ENCODE measurements around the gene IREB2.
"Not testable (repeated sequence)": the region's sequence is repeated elsewhere in the genome, so short reads cannot be mapped to it uniquely, and the experiment has no call there.

Gene IREB2

DNA sequence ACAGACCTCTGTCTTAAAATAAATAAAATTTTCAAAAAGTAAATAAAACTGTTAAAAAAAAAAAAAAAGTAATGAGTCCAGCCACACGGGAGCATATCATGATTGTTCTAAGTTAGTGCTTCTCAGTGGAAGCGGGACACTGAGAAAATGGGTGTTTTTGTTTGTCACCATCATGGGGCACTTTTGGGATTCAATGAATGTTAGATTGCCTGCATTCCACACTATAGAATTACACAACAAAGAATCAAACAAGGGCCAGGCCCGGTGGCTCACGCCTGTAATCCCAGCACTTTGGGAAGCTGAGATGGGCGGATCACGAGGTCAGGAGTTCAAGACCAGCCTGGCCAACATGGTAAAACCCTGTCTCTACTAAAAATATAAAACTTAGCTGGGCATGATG, 3.3 kb upstream of the IREB2 start:
- not testable (repeated sequence) for DNase-seq (ENCODE audit: low spot score)

DNA sequence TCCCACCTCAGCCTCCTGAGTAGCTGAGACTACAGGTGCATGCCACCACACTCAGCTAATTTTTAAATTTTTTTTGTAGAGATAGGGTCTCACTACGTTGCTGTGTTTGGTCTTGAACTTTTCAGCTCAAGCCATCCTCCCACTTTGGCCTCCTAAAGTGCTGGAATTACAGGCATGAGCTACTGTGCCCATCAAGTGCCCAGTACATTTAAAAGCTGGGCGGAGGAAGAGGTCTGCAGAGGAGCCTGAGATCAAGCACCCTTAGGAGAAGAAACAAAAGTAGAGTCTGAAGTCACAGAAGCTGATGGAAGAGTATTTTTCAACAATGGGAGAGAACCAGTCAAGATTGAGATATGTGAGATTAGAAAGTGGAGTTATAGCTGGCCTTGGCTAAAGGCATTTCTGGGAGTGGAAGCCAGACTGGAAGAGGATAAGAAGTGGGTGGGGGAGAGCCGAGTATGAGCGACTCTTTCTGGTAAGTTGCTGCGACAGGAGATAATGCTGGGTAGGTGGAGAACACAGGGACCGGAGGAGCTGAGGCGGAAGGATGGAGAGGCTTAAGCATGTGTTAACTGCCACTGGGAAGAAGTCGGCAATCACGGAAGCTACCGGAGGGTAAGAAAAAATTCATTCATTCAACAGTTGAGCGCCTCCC, 782 bp upstream of the IREB2 start:
- no peak for DNase-seq (ENCODE audit: low spot score)

DNA sequence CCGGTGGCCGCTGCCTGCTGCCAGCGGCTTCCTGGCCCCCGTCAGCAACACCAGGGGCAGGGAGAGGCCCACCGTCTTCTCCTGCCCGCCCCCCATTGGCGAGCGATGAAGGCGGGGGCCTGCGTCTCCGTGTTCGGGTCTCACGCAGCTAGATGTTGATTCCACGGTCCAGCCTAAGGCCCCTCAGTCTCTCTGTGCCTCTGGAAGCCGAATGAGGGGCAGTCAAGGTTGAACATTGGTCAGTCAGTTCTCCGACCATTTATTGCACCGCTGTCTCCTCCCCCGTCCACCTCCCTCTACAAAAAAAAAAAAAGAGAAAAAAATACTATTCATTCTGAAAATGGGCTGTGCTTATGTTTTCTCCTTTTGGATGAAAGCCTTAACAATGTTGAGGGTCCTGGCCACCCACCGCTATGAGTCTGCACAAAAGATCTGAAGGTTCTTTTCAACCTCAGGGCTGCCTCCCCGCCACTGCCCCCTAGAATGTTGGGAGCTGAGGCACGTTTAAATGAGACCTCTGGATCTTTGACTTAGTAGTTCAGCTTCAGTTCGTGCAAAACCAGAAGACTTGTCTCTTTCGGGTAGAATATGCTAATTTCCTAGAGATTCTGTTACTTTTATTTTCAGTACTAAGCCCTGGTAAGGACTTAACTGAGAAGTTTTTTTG, 736 bp downstream of the IREB2 start:
- peak; percentile 38 for DNase-seq (ENCODE audit: low spot score)

DNA sequence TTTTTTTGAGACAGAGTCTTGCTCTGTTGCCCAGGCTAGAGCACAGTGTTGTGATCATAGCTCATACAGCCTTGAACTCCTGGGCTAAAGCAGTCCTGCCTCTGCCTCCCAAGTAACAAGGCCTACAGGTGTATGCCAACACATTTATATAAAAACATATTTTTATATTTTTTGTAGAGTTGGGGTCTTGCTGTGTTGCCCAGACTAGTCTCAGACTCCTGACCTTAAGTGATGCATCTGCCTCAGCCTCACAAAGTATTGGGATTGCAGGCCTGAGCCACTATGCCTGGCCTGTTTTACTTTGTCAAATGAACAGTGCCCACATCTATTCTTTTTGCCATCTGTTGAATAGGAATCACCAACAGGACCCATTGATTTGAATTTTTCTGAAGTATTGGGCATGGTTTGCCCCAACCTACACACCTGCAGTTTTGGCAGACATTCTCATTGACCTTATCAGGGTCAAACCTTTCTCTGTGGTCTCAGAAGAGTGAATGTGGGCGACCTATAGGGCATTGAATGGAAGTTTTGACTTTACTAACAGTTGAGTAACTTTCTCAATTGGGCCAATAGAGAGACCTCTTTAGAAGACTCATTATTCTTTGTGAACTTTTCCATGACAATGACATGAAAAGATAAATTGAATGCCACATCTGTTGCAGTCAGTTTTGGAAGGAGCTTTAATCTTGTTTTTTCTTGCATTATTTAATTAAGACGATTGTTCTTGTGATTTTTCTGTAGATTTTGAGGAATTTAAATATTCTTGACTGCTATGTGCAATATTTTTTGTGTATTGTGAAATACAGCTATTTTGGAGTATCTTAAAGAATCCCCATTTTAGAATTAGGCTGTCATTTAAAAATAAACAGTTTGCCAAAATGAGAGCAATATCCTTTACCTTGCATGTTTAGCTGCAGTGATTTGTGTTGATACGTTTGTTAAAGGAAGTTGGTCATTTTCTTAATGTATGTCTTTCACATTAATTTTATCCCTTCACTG, 2.7 kb downstream of the IREB2 start:
- DNase-seq (ENCODE audit: low spot score) = no peak

DNA sequence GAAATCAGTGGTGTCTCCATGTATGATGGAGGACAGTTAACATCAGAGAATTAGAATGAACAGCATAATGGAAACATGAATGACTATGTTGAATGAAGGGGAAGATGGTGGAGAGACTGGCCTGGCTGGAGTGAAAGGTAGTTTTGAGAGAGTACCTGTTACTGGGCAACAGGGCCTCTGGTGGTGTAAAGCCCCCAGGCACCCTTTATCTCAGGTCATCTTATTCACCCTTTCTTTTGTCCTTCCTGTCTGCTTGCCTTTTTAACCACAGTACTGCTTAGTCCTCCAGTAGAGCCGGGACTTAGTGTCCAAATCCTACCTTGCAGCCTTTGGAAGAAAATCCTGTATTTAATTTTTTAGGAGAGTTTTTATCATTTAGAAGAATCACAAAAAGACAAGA, 6.2 kb downstream of the IREB2 start:
- DNase-seq (ENCODE audit: low spot score) = no peak

DNA sequence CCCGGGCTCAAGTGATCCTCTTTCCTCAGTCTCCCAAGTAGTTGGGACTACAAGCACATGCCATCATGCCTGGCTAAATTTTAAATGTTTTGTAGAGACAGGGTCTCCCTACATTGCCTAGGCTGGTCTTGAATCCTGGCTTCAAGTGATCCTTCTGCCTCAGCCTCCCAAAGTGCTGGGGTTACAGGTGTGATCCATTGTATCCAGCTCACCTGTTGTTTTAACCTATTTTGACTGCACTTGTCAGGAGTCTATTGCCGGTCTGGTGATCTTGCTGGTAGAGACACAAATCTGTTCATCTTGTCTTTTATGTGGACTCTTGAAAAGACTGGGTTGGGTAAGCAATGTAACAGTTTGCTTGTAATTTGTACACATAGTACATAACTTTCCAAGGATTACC, 7.9 kb downstream of the IREB2 start:
- no peak for DNase-seq (ENCODE audit: low spot score)

DNA sequence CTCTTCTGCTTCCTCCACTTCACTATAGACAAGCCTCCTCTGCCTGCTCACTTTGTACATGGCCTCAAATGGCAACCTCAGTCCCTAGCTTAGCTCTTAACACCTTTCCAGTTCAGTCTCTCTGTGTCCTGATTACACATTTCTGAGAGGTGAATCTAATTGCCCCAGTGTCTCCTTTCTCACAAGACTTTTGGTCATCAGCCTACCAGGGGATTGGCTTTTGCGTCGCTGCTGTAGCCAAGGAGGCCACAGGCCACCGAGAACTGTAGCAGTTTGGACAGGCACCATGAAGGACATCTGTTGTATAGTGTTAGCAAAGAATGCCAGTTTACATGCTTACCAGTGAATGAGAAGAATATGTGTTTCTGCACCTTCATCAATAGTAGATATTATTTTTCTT, 8.5 kb downstream of the IREB2 start:
- DNase-seq (ENCODE audit: low spot score) = no peak

DNA sequence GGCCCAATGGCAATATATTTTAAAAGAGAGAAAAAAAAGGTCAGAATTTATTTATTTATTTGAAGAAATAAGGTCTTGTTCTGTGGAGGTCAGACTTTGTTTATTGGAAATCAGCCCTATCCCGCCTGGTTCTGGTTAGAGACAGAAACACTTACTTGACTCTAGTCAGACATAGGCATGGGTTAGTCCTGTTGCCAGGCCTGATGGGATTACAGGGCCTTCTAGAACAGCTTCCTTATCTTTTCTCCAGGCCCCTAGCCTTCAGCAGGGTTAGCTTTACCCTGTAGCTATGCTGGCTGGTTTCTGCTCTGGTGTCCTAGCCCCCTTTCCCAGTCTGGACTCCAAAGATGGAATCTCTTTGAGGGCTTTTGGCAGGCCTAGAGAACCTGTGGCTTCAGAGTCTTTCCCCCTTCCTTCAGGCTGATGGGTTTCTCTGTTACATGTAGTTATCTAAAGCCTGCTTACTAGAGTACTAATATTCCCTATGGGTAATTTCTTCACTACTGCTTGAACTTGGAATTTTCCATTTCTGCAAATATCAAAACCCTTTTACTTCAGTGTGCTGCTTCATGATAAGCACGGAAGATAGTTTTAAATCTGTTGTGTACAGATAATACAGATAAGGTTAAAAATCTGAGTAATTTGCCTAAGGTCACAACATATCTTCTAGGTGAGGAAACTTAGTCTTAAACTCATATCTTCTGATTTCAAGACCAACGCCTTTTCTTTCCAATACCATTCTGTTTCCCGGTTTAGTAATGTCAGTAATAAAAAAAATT, 10.6 kb downstream of the IREB2 start:
- no peak for DNase-seq (ENCODE audit: low spot score)

DNA sequence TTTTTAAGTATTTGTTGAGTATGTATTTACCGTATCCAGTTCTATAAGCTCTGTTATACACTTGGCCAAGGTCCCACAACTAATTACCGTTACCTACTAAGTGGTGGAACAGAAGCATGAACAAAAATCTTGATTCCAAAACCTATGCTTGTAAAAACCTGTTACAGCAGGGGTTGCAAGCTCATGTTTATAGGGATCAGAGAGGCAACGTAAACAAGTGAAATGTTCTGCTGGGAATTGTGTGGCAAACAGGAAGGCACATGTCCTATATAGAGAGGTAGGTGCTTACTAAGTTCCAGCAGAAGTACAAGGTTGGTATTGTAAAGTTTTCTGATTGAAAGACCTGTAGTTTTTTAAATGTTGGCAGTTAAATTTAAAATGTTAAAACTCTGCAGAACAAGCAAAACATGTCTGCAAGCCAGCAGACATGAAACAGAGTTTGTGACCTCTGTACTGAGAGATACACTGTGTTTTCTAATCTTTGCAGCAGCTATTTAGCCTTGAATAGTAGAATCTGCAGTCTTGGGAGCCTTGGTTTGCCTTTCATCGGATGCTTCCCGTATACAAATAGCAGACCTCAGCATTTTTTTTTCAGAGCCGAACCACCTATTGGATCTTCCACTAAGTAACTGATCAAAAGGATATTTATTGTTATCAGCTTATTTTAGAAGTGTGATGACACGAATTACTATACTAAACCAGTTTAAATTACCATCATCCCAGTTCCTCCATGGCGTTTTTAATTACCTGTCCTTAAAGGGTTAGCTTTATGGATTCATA, 11.4 kb downstream of the IREB2 start:
- DNase-seq (ENCODE audit: low spot score) = no peak

DNA sequence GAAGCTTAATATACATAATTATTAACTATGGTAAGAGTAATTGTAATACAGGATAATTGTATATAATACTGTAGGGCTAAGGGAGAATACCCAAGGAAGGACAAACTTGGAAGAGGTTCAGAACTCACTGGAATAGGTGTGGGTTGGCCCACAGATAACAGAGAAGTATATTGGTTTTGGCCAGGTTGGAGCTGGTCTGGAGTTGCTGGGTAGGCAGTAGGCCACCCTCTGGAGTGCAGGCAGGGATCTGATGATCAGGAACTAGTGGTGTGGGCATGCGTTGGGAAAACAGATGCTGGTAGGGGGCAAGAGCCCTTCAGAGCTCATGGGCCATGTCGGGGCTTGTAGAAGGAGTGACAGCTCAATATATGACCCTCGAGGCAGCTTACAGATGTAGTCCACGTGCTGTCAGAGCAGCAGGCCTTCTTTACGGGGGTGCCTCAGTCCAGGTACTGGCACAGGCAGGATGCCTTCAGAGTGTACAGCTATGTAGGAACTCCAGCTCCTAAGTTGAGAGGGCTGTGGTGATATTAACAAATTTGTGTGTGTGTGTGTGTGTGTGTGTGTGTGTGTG, 12.4 kb downstream of the IREB2 start:
- no peak for DNase-seq (ENCODE audit: low spot score)

DNA sequence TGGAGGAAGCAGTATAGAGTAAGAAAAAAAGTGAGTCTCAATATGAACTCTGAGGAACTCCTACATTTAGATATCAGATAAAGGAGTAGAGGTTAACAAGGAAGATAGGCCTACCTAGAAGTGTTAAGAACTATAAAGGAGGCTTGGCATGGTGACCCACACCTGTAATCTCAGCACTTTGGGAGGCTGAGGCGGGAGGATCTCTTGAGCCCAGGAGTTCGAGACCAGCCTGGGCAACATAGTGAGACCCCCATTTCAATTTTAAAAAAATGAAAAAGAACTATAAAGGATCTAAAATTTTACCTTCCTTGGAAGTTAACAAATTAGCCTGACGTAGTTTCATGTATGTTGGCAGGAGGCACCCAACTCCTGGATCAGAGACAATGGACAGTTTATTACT, 14.5 kb downstream of the IREB2 start:
- no peak for DNase-seq (ENCODE audit: low spot score)

DNA sequence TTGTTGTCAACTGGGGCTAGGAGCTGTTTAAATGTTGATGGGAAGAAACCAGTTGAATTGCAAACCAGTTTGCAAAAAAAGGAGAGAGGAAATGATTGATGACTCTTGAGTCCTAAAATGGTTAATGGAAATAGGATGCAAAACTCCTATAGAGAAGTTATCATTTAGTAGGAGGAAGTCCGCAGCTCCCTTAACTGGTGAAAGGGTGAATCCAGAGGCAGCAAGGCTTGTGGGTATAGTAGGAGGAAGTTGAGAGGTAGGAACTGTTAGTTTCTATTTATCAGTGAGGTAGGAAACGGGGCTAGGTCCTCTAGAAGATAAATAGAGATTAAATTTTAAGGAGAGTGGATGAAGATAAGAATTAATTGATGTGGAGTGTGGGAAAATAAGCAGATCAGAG, 15.4 kb downstream of the IREB2 start:
- no peak for DNase-seq (ENCODE audit: low spot score)

DNA sequence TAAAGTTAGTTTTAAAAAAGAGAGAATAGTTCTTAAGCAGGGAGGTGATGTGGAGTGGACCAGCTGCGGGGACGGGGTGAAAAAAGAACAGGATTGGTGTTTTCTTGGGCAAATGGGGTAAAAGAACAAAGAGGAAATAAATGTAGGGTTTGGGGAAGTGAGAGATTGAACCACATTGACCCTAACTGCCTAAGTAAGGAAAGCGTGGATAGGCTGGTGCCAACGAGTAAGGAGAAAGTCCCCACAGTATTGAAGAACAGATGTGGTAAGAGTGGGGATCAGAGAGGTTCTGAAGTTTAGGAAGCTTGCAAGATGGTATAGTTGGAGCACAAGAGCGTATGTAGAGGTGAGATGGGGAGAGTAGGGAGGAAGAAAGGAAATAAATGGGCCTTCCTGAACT, 17.0 kb downstream of the IREB2 start:
- no peak for DNase-seq (ENCODE audit: low spot score)

DNA sequence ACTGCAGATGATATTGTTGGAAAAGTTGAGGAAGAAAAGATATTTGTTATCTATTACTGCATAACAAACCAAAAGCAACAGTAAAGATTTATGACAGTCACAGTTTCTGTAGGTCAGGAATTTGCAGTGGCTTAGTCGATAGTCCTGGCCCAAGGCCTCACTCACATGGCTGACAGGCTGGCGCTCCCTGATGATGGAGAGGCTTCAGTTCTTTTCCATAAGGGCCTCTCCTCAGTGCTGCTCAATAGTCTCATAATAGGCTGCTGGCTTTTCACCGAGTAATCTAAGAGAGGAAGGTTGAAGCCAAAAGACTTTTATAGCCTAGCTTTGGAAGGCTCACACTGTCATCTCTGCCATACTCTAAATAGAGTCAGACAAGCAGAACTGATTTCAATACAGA, 17.7 kb downstream of the IREB2 start:
- DNase-seq (ENCODE audit: low spot score) = no peak

DNA sequence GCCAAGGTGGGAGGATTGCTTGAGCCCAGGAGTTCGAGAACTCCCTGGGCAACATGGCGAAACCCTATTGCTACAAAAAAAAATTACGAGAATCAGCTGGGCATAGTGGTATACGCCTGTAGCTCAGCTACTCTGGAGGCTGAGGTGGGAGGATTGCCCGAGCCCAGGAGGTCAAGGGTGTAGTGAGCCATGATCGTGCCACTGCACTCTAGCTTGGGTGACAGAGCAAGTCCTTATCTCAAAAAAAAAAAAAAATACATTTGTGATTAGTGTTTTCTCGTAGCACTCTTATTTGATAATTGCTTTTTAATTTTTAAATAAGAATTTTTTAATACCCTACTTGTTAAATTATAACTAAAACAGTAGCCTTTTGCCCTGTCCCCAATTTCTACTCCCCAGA, 18.4 kb downstream of the IREB2 start:
- DNase-seq (ENCODE audit: low spot score) = peak; percentile 57

DNA sequence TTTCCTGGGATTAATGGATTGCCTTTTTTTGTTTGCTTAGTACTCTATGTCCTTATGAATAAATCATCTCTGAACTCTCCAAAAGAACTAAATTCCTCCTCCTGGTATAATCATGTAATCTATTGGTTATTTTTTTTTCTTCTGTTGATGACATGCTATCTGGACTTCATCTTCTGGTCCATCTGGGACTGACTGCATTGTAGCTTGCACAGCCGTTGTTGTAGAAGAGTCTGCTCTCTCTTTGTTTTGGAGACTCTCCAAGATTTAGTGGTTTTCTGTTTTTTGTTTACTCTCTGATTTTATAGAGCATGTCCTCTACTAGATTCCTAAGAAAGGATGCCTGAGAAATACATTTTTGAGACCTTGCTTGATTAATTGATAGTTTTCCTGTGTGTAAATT, 19.1 kb downstream of the IREB2 start:
- DNase-seq (ENCODE audit: low spot score) = no peak

DNA sequence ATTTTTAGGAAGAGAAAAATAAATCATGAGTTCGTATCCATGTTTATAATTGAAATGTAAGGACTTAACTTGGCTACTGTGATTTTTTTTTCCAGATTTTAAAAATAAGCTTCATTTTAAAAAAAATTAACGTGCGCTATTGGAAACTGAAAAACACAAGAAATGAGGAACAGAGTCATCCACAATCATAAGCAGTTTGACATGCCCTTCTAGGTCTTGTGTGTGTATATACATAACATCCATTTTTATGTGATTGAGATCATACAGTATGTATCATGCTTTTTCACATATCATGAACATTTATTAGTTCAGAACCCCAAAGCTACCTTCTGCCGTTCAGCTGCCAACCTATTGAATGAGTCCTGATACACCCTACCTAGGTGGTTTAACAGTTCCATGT, 22.7 kb downstream of the IREB2 start:
- DNase-seq (ENCODE audit: low spot score) = no peak

DNA sequence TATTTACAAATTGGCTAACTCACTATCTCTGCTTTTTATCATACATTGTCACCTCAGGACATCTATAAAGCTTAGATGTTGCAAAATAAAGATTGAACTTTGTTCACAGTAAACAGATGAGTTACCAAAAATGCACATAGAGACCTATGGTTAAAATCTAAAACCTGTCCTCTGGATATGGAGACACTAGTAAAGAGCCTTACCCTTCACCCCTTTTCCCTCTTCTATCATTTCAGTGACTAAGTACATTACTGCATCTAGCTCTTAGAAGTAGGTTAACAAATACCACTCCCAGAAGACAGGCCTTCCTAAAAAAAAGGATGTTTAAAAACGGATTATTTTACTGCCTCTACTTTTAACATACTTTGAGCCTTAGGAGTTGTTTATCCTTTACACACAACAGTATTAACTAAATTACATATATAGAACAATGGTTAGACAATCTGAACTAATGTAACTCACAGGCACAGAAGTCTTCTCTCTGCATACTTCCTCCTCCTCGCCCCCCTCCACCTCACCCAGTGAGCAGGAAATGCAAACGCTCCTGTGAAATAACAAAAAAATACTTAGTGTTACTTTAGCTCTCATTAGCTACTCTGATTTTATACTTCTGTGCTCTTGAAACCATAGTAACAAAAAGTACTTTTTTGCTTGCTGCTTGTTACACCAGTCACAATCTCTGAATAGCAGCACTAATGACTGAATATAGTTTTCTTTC, 23.3 kb downstream of the IREB2 start:
- DNase-seq (ENCODE audit: low spot score) = no peak

DNA sequence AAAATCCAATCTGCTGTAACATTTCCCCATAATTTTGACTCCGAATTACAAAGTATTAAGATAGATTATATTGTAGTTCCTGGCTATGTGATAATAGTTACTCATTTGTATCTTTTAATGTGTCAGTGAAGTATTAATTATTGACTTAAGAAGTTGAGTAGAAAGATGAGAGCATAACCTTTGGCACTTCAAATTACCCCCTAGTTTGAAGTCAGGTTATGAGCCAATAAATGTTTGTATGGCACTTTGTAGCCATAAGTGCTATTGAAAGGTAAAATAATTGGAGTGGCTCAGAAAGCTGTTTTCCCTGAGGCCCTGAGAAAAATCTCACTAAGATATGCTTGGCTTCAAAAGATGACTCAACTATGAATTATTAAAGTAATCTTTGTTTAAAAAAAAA, 31.0 kb downstream of the IREB2 start:
- no peak for DNase-seq (ENCODE audit: low spot score)

DNA sequence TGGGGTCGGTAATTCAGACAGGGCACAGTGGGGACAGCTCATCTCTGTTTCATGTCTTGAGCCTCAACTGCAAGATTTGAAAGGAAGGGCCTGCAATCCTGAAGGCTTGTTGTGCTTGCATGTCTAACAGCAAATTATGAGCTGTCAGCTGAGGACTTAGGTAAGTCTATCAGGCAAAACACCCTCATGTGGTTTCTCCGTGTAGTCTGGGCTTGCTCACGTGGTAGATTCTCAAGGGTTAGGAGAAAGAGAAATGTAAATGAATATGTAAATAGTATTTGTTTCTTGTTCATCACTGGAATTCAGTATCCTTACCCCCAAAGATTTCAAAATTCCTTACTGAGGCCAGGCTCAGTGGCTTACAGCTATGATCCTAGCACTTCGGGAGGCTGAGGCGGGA, 39.3 kb downstream of the IREB2 start:
- no peak for DNase-seq (ENCODE audit: low spot score)

Data from hematopoietic multipotent progenitor cell treated with erythropoietin and hydrocortisone succinate and interleukin-3 and kit ligand, for 15 days (in vitro differentiated cells).